HG03439 (cell line): Measurements from ENCODE around the gene DENND2C.

Experiments used
- ATAC-seq: cut with Tn5 transposase; IDR thresholded peaks from one replicate; pipeline ENCODE4 v1.9.1; 2021; ENCODE audit warnings: mild to moderate bottlenecking, moderate library complexity; ENCODE audit not compliant: unreplicated experiment

The DENND2C gene, protein sequence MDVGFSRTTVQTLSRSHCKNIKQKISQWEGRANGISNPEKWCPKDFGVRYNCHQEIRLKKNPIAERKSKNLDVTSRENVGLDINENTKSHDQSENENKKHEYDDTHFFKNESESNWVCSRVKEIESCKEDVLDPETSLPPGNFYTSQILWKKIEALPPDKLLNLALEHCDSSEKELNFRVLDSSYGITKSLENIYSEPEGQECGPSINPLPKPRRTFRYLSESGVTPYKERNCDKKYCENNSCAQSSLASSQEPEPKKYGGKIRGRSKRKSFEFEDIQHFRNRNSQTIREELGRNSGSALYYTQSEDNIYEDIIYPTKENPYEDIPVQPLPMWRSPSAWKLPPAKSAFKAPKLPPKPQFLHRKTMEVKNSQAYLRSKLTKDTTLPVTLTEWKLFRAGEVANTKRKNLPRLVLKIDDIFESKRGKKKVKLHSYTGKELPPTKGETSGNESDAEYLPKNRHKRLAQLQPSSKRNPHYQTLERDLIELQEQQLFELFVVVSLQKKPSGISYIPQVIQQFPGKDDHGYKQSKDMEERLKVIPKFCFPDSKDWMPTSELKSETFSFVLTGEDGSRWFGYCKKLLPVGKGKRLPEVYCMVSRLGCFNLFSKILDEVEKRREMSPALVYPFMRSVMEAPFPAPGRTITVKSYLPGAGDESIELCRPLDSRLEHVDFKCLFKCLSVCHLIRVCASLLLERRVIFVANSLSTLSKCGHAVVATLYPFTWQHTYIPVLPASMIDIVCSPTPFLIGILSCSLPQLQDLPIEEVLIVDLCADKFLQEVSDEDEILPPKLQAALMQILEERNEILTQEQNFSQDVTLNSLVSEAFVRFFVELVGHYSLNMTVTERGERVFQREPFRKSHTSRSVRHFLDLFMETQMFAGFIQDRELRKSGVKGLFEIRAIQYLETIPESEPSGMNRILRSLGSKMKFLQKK

DNA sequence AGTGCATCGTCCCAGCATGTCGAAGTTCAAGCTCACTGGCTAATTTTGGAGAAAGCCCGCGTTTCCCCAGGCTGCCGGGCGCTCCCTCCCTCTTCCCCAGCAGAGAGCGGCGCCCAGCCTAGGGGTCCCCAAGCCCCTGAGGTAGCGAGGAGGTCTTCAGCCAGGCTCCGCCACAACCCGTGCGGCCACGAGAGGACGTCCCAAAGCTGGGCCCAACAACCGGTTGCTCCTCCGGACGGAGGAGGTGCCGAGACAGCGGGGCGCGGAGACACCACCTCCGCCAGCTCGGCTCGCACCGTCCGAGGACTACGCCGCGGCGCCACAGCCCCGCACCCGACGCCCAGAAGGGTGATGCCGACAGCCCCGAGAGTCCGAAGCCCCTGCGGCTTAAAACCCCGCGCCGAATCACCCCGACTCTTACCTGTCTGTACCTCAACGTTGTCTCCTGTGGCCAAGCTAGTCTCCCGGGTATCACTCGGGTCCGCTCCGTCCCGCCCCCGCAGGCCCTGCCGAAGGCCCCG lies at the start of gene DENND2C:
Gene DENND2C (minus strand): TSS at position 488 of the 521 bp plus-strand sequence. CDS start 44,065 bp downstream, outside the sequence.
- peak; percentile 54 for ATAC-seq

DNA sequence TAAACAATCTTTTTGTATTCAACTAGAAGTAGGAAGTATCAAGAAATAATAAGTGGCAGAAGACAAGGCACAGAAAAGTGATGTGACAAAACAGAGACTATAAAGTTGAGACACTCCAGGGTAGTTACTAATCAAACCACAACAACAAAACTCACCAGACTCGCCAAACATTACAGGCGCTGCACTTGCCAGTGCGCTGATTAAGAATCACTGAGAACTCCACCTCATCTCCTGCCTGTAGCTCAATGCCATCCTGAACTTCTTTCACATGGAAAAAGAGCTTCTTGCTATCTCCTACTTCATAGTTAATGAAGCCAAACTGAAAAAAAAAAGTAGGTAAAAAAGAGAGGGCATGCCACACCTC lies 49.6 kb upstream of the DENND2C start:
- no peak for ATAC-seq

DNA sequence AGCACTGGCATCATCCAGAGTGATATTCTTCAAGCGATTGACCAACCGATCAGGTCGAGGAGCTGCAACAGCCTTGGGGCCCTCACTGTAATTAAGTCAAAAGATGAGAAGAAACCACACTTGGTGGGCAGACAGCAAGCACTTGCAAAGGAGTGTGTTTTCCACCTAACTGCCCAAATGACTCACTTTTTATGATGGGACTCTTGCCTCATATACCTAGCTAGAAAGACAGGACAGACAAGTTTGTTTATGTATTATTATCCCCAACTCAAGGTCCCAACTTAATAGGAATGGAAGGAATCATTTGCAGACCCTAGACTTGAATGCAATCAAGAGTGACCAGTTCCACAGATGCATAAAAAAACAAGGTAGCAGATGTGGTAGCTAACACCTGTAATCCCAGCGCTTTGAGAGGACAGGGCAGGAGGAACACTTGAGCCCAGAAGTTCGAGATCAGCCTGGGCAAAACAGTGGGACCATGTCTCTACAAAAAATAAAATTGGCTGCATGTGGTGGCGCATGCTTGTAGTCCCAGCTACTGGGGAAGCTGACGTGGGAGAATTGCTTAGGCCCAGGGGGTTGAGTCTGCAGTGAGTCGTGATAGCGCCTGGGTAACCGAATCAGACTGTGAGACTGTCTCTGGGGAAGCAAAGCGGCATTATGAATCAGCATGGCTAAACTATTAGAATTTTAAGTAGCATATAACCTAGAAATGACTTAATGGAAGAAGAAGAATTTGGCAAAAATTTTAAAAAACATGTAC lies 49.0 kb upstream of the DENND2C start:
- no peak for ATAC-seq

DNA sequence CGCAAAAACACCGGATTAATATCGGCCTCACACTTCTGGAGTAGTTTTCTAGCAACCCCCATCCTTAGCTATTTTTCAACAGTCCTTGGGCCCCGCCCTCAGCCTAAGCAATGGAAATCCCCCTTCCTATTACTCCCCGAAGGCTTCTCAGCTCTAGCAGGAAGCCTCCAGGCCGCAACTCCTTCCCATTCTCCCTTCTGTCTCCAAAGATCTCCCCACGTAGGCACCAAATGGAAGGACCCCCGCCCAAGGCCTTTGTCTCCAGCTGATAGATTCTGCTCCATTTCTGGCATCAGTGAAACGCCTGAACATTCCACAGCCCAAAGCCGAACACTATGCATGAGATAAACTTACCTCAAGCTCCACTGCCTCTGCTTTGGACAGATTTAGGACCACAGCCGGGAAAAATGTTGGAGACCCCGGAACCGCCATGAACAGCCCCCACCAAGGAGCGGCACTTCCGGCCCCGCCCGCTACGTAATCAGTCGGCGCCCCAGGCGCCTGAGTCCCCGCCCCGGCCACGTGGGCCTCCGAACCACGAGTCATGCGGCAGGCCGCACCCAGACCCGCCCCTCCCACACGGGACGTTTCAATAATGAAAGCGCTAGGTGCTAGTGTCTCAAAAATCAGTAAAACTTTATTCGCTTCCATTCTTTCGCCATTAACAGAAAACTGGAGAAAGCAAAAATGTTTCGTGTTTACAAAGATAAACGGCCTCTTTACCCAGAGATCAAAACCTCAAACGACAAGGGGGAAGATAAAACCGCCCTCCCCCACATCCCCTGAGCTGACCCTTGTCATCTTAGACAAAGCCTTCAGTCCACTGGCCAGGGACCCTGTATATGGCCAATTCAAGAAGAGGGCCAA lies 46.7 kb upstream of the DENND2C start, which contains the start of gene NRAS:
Gene NRAS (minus strand): TSS at position 468 of the 867 bp plus-strand sequence. CDS start 611 bp downstream, outside the sequence.
- peak; percentile 88 for ATAC-seq

- no peak for ATAC-seq
Measured at GRCh38 chr1:114715952-114716303, 46.1 kb upstream of the DENND2C start.

DNA sequence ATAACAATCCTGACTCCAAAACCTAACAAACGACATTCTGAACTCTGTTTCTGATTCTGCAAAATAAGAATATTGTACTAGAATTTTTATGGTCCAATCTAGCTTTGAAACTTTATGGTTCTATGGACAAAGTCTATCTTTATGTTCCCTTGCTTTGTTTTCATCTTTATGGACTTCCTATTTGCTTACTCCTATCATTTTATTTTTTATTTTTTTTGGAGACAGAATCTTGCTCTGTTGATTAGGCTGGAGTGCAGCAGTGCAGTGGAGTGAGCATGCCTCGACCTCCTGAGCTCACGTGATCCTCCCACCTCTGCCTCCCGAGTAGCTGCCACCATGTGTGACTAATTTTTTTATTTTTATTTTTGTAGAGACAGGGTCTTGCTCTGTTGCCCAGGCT lies 43.1 kb upstream of the DENND2C start:
- no peak for ATAC-seq

GRCh38 chr1:114710360-114710759 lies 40.5 kb upstream of the DENND2C start:
- no peak for ATAC-seq

- no peak for ATAC-seq
Measured at GRCh38 chr1:114707604-114708003, 37.8 kb upstream of the DENND2C start.

- no peak for ATAC-seq
Measured at GRCh38 chr1:114703242-114703641, 33.4 kb upstream of the DENND2C start.

DNA sequence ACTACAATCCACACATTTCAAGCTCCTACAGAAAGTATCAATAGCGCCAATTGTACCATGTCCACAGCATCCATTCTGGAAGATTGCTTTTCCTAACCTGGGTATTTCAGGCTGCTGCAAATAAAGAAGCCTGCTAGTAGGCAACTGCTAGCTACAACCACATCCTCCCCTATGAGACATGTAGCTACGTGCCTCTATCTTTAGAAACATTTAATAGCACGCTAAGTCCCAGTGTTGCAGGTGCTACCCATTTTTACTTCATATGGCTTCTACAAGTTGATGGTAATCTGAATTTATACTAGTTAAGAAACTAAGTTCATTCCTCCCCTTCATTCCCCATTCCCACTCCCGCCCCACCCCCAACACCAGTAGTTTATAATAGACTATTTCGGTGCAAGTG lies 32.9 kb upstream of the DENND2C start:
- ATAC-seq: peak; percentile 53

DNA sequence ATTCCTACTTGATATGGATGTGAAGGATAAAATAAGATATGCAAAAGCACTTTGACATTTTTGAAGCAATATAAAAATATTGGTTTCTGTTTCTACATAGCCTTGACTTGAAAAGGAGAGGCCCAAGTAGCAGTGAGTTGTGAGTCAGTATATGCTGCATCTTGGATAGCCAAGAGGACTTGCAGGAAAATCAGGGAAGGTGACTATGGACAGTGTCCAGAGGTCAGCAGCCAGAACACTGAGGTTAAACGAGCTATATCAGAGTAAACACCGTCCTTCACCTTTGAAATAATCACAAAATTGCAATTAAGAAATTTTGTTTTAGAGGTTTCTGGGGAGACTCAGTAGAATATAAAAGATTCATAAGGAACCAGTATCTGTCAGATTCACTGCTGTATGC lies 32.1 kb upstream of the DENND2C start:
- no peak for ATAC-seq

DNA sequence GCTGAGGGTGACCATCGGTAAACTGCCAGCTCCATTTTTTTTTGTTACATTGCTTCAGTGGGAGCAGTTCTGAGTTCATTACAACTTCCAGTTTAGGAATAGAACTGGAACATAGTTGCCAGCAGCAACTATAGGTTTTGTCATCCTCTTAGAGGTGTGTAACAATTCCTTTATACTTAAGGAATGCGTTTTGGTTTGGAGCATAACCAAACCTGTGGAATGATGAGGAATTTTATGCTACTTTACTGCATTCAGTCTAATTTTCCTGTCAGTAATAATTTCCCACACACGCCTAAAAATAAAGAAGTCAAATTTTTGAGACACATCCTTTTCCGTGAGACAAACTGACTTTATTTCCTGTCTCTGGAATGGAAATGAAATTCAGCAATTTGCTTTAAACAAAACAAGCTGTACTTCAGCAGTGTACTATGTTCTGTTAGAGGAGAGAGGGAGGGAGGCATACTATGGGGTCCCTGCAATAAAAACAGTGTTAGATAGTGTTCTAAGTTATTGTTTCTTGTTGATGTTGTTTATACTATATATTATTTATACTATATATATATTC lies 30.3 kb upstream of the DENND2C start:
- ATAC-seq: no peak

GRCh38 chr1:114696810-114697209 lies 27.0 kb upstream of the DENND2C start:
- no peak for ATAC-seq

- no peak for ATAC-seq
Measured at GRCh38 chr1:114695430-114696058, 25.7 kb upstream of the DENND2C start, which contains the start of gene AMPD1. Gene AMPD1 (minus strand): TSS chr1:114695546. CDS start chr1:114695471, 75 bp downstream.

DNA sequence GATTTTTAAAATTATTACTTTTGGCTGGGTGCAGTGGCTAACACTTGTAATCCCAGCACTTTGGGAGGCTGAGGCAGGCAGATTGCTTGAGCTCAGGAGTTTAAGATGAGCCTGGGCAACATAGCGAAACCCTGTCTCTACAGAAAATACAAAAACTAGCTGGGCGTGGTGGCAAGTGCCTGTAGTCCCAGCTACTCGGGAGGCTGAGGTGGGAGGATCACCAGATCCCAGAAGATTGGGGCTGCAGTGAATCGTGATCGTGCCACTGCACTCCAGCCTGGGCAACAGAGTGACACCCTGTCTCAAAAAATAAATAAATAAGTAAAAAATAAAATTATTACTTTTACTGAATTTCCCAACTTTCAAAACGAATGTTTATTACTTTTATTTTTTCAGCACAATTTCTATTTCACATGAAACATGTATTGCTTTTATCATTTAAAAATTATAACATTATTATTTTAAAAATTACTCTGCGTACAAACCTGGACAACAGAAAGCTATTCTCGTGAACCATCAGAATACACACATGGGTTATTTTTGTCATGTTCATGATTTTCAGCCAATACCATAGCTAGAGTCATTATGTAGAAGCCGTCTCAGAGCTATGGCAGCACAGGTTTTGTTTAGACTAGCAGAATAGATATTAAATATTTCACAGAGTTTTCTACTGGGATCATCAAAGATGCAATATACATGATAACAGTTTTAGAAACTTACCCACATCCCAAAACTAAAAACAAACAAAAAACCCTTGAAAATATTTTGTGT lies 24.9 kb upstream of the DENND2C start:
- no peak for ATAC-seq

GRCh38 chr1:114692947-114693346 lies 23.1 kb upstream of the DENND2C start:
- ATAC-seq: no peak

- ATAC-seq: no peak
Measured at GRCh38 chr1:114691061-114691460, 21.2 kb upstream of the DENND2C start.

DNA sequence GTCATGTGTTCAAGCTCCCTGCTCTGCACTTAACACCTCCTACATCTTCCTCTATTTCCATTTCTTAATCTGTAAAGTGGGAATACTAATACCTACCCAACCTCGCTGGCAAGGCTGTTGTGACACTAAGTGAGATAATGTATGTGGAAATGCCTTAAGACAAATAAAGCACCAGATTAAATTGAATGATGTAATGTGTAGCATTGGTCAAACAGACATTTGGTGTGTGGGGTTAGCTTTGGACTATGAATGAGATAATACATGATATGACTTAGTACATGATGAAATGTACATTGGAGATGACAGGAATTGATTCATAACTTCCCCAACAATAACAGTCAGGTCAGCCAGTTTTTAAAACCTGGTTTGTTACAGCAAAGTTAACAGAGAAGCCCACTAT lies 20.3 kb upstream of the DENND2C start:
- ATAC-seq: no peak
